GM12878 (cell line): ENCODE results near the gene TSPAN5.

Experiments
- CBX3 ChIP-seq: fragments of 200-600 bp; sonication (generic); IDR thresholded peaks from 2 replicates; pipeline ENCODE4 v1.6.1; 2016; ENCODE audit warnings: low read depth, borderline replicate concordance
- FOS ChIP-seq: IDR thresholded peaks from 3 replicates; pipeline ENCODE4 v1.6.1; 2011; ENCODE audit warnings: borderline replicate concordance; ENCODE audit not compliant: insufficient read length; ENCODE audit errors: extremely low read depth
- GABPA ChIP-seq: IDR thresholded peaks from 2 replicates; pipeline ENCODE4 v1.6.1; 2014; ENCODE audit warnings: antibody characterized with exemption, low read depth, mild to moderate bottlenecking, inconsistent platforms
- IRF4 ChIP-seq: IDR thresholded peaks from 2 replicates; pipeline ENCODE4 v1.6.1; 2011; ENCODE audit warnings: low read depth, low read length
- KDM1A ChIP-seq: fragments of 200-600 bp; sonication (generic); IDR thresholded peaks from 2 replicates; pipeline ENCODE4 v1.6.1; 2016; ENCODE audit warnings: borderline replicate concordance
- POLR2A ChIP-seq: IDR thresholded peaks from 2 replicates; pipeline ENCODE4 v1.6.1; 2011; ENCODE audit warnings: low read depth, mild to moderate bottlenecking, low read length
- RAD21 ChIP-seq: IDR thresholded peaks from 2 replicates; pipeline ENCODE4 v1.6.1; 2011; ENCODE audit warnings: mild to moderate bottlenecking, low read depth, low read length, moderate library complexity; ENCODE audit not compliant: insufficient read depth
- TF ChIP-seq, protein P1 (sequence below), 3 experiments: IDR thresholded peaks in 2 of 3; conservative IDR thresholded peaks in 1 of 3; 2 replicates each; pipeline ENCODE4 v1.5.1; 2011; ENCODE audit warnings: low read depth in 3 of 3, low read length in 3 of 3, mild to moderate bottlenecking in 3 of 3, control low read depth in 2 of 3, moderate library complexity in 2 of 3, inconsistent platforms in 1 of 3, mixed read lengths in 1 of 3; ENCODE audit not compliant: control insufficient read depth in 2 of 3, insufficient read depth in 1 of 3; ENCODE audit errors: extremely low read depth in 1 of 3
- TF ChIP-seq, protein P2 (sequence below): IDR thresholded peaks from 2 replicates; pipeline ENCODE4 v1.6.1; 2012; ENCODE audit warnings: low read depth, low read length, improper control_type of control experiment

DNA sequence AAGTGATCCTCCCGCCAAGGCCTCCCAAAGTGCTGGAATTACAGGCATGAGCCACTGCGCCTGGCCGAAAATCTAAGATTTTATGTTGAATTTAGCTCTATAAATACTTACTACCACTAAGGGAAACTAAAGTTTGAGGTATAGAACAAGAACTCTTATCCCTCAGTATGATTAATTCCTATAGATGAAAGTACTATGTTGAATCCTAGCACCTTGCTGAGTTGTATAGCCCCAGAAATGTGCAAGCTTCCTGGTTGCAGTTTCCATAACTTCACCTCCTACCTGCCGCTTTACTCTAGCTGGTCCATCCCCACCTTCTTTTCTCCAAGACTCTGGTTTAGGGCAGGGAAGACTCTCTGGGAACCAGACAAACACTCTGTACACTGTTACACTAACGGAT, 11.8 kb upstream of the TSPAN5 start:
- TF ChIP-seq, protein P1, sequence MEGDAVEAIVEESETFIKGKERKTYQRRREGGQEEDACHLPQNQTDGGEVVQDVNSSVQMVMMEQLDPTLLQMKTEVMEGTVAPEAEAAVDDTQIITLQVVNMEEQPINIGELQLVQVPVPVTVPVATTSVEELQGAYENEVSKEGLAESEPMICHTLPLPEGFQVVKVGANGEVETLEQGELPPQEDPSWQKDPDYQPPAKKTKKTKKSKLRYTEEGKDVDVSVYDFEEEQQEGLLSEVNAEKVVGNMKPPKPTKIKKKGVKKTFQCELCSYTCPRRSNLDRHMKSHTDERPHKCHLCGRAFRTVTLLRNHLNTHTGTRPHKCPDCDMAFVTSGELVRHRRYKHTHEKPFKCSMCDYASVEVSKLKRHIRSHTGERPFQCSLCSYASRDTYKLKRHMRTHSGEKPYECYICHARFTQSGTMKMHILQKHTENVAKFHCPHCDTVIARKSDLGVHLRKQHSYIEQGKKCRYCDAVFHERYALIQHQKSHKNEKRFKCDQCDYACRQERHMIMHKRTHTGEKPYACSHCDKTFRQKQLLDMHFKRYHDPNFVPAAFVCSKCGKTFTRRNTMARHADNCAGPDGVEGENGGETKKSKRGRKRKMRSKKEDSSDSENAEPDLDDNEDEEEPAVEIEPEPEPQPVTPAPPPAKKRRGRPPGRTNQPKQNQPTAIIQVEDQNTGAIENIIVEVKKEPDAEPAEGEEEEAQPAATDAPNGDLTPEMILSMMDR (IDR thresholded peaks at IDR 0.05 in 2 of 3, conservative IDR thresholded peaks at IDR 0.05 in 1 of 3; ENCODE audit: control insufficient read depth in 2 of 3, extremely low read depth in 1 of 3, insufficient read depth in 1 of 3, low read depth in 3 of 3, low read length in 3 of 3), result no peak
- TF ChIP-seq IRF4 (no peak), POLR2A (no peak), RAD21 (no peak), FOS (no peak), CBX3 (no peak), KDM1A (no peak), GABPA (no peak)
- TF ChIP-seq, protein P2, sequence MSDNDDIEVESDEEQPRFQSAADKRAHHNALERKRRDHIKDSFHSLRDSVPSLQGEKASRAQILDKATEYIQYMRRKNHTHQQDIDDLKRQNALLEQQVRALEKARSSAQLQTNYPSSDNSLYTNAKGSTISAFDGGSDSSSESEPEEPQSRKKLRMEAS, result no peak
